NCI-H2029 treated with DMSO at 0.1 percent for 48 hours (cell line): Measurements from ENCODE around the gene PRICKLE4.

Source experiments
- DNase-seq: peaks from one replicate; lab custom pipeline; 2025; lab: John Stamatoyannopoulos, UW

PRICKLE4 gene, protein sequence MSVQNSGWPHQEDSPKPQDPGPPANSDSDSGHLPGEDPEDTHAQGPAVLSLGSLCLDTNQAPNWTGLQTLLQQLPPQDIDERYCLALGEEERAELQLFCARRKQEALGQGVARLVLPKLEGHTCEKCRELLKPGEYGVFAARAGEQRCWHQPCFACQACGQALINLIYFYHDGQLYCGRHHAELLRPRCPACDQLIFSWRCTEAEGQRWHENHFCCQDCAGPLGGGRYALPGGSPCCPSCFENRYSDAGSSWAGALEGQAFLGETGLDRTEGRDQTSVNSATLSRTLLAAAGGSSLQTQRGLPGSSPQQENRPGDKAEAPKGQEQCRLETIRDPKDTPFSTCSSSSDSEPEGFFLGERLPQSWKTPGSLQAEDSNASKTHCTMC

DNA sequence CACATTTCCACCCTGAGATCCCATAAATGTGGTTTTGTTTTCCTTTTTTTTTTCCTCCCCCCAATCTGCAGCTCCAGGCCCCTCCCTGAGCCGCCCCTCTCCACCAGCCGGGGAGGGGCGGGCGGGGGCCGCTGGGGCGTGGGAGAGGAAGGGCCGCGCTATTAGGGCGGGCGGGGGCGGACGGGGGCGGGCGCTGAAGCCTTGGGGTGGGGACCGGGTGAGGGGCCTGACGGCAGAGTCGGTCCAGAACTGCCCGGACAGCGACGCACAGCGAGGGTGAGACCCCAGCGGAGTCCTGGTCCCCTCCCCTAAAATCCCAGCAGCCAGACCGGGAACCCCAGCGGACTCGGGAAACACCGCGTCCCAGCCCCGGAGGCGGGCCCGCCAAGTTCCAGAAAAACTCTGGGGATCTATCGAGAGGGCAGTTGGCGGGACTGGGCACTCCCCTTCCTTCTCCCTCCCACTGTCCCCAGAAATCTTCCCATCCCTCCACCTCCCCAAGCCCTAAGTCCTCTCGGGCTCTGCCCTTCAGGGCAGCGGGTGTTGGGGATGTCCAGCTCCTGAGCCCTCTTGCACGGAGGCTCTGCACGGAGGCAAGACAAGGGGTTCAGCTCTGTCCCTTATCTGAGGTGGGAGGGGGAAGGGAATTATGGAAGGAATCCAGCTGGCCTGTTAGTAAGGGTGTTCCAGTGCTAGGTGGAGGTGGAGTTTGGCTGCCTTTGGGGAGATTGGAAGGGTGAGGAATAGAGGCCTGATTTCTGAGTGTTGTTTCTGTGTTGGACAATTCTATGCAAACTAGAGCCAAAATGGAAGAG is at the start of gene PRICKLE4:
PRICKLE4 (plus strand) TSS at position 232 of the 815 bp plus-strand sequence. CDS start 2,692 bp downstream, outside the sequence.
- DNase-seq, result peak; percentile 69

DNA sequence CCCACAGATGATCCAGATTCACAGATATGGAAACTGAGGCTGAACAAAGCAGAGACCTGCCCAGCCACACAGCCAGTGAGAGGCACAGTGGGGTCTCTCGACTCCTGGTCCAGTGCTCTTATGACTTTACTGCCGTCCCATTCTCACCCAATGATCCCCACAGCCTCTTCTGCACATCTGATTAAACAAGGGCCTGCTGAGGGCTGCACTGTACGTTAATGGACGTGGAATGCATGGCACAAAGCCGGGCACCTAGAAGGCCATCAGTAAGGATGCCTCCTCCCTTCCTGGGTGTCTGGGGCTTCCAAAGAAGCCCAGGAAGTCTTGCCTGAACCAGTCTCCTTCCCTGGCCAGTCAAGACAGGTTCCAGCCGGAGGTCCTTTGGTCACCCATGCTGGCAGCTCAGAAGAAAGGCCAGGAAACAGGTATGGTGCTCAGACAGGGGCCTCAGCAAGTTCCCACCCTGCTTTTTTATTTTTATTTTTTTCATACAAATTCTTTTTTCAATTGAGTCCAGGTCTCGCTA is 49.0 kb upstream of the PRICKLE4 start:
- DNase-seq, result no peak

DNA sequence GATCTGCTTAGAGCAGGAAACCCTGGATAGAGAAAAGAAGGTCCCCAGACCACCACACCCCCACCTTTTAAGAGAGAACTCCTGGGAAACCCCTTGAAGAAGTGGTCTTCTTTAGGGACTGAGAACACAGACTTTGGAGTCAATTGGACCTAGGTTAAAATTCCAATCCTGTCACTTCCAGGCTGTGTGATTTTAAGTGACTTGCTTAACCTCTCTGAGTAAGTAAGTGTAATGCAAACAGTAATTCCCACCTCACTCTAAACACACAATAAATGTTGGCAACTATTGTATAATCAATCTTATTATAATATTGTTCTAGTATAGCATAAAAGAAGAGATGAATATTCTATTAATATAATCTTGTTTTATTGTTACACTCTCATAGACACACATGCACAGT is 48.4 kb upstream of the PRICKLE4 start:
- no peak for DNase-seq

DNA sequence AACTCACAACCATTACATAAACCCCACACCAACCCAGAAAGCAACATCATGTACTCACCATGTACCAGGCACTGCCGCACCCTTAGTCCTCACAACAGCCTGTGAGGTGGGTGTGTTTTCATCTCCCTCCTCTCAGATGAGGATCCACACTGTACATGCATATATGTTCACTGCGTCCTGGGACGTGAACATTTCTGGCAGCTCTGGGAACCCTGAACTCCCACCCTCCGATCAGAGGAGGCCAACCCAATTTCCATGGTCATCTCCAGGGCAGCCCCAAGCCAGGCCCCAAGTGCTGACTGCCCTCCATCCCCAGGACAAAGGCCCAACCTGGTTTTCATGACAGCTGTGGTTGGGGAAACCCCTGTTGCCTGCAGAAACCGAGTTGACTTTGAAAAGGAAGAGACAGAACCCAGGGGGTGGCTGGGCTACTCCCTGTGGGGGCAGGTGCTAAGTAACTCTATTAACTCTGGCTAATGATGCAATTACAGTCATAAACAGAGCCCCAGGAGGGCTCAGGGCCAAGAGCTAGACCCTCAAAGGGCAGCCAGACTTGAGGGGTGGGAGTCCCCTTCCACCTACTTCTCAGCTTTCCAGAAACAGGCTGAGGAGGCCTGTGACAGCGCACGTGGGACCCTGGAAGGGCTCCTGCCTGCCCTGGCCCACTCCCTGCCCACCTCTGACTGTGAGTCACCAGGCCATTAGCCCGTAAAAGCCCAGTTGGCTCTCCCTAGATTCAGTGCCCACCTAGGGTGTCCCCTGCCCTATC is 47.8 kb upstream of the PRICKLE4 start:
- DNase-seq, result no peak

DNA sequence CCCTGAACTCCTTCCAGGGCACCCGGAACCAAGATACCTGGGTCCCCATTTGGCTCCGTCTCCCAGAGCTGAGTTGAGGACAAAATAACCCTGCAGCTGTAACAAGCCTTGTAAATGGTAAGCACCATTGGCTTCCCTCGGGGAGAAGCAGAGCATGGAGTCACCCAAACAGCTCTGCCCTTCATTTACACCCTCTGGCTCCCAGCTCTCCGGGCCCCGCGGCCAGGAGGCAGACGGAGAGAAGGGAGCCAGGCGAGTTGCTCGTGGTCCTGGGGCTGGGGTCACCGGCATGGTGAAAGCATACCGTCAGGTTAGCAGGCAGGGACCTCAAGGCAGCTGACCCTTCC is 47.2 kb upstream of the PRICKLE4 start:
- no peak for DNase-seq

DNA sequence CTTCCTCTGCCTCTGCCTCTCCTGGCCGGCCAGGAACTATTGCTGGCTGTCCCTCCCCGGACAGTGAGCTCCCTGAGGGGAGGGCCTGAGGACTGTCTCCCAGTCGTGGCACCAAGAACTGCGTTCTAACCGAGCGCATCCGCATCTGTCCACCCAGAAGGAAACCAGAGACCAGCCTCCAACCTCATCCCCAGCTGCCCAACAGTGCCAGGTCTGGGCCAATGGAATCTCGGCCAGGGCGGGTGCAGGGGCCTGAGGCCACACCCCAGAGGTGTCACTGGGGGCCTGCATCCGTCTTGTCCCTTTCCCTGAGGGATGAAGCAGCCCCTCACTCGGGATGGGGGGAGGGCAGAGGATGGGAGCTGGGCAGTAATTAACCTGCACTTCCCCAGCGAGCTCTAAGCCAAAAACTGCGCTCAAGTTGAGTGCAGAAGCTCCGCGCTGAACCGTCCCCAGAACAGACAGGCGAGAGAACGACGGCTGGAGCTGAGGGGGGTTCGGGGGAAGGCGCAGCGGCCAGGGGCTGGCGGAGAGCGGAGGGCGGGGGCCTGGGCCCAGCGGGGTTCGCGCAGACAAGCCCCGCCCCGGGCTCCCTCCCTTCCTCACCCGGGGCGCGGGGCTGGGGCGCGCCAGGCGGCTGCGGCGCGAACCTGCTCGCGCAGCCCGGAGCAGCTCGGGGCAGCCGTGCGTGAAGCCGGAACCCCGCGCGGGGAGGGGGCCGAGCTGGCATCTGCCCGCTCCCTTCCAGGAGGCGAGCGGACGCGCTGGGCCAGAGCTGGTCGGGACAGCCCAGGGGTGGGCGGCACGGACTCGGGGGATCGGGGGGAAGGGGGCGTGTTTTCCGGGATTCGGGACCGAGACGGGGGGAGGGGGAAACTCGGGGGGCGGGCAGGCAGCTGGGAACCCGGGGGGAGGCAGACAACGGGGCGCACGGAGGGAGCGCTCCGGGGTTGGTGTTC is 46.6 kb upstream of the PRICKLE4 start:
- DNase-seq, result peak; percentile 51

DNA sequence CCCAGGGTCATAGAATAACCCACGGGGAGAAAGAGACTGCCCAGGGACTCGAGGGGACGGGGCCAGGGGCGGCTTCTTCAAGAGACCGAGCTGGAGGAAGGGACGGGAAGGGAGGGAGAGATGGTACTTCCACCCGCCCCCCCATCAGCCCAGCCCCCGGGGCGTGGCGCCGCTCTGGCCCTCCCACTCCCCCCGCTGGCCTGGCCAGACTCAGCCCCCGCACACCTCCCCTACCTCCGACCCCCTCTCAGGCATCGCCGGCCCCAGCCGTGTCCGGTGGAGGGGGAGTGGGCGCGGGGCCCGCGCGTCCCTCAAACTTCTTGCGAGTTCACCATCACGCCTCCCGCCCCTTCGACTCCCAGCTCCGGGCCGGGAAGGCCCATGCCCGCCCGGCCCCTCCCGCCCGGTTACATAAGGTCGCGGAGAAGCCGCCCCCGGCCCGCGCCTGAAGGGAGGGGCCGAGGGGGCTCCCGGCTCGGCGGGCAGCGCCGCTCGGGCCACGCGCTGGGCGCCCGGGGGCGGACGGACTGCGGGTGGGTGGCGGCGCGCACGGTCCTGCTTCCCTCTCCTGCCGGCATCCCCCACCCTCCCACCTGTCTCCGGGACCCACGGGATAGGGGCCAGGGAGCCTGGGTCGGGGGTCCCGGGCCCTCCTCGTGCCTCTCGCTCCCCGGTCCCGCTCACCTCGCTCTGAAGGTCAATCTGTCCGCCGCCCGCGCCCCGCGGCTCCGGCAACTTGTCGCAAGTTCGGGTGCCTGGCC is 45.7 kb upstream of the PRICKLE4 start:
- peak; percentile 42 for DNase-seq

DNA sequence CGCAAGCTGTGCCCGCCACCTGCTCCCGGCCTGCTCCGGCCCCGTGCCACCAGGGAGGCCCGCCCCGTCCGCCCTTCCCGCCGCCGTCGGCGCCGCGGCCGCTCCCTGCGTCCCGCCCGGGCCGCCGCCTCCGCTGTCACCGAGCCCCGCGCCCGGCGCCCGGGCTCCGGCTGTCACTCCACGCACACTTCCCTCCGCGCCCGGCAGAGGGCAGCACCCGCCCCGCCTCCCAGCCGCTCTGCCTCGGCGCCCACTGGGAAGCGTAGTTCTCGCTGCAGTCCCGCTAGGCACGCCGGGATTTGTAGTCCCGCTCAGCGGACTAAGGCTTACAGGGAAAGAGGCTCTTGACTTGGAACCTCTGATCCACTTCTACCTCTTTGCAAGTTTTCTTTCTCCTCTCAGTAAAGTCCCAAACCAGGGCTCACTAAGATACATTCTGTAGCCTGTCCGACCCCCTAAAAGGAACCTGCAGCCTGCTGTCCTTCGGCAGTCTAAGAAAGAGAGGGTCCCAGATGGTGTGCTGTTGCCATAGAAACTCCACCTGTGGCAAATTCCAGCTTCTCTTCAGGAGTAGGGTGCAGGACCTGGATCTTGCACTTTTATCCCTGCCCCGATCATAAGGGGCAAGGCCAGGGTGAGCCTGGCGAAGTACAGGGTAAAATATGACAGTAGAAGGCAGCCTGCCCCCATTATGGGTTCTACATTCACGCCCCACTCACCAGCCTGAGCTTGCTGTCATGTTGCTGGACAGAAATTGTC is 45.0 kb upstream of the PRICKLE4 start, which contains the start of gene TFEB:
TFEB (minus strand) TSS at position 182 of the 759 bp plus-strand sequence. CDS start 44,395 bp downstream, outside the sequence.
- DNase-seq, result peak; percentile 63

DNA sequence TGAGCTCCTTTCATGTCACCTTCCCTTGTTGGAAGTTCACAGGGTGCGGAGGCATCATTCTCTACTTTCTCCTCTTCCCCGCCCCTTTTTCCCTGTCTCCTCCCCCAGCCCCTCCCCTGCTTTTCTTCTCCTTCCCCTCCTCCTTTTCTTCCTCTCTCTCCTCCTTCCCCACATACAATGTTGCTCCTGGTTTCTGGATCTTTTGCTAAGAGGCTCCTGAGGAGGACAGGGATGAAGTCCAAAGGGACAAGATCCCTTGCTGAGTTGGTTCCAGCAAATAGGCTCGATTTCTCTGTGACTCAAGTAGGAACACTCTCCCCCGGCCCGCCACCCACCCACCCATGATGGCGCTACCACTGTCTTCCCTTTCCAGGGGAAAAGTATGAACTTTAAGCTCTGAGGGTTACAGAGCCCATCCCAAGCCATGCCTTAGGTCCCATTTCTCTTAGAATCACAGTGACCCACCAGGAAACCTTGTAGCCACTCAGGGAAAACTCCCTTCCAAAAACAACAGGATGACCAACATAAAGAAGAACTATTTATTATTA is 44.3 kb upstream of the PRICKLE4 start:
- no peak for DNase-seq

DNA sequence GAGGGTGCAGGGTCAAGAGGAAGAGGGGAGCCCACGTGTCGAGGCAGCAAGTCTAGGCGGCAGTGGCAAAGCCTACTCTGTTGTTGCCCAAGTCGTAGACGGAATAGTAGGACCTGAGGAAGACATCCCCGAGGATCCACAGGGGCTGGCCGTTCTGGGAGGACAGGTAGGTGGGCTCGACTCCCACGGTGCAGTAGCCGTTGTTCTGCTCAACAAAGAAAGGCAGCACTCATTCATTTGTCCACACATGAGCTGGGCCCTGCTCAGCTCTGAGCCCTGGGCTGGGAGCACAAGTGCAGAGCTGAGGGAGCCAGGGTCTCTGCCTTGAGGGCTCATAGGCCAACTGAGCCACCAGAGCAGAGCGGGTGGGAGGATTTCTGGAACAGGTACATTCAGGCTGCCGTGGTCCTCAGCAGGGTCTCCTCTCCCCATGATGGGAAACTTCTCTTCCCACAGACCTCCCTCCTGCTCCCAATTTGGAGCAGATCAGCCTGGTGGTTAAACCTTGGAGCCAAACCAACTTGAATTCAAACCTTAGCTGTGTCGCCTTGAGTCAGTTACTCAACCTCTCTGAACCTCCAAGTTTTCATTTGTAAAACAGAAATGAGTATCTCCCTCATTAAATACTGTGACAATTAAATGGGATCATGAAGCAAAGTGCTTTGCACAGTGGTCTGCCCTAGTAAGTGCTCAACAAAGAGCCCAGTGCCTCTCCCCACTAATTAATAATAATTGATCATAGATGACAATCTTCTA is 43.6 kb upstream of the PRICKLE4 start:
- DNase-seq, result no peak

DNA sequence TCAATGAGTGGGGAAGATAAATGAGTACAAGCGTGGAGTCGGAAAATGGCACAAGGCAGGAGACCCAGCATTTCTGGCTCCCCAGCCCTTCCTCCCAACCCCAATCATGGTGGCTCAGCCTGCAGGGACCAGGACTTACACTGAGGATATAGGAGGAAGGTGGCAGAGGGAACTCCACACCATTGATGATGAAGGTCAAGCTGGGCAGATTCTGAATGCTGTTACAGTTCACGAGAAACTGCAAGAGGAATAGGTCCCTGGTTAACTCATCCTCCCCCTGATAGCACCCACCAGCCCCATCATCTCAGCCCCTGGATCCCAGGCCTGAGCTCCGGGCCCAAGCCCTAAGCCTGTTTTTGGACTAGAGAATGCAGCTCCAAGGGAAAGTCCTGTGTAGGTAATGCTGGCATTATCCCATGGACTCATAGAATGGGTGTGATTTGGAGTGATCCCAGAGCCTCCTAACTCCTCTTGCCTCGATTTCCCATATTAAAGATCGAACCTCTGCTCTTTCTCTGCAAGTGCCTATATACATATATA is 42.9 kb upstream of the PRICKLE4 start:
- DNase-seq, result no peak

DNA sequence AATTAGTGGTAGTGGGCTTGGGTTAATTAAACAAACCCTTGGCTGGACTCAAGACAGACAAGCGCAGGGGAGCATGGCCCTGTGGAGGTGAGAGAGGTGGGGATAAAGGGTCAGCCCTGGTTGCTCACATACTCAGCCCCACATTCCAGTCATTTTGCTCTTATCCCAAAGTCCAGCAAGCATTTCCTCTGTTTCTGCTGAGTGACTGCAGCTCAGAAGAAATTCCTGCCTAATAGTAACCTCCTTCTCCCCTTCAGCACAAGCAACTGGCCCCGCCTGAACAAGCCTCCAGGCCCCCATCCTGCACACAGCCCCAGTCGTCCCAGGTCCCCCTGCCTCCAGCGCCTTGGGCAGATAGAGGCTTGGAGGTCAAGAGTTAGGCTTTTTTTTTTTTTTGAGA is 41.5 kb upstream of the PRICKLE4 start:
- DNase-seq, result no peak

DNA sequence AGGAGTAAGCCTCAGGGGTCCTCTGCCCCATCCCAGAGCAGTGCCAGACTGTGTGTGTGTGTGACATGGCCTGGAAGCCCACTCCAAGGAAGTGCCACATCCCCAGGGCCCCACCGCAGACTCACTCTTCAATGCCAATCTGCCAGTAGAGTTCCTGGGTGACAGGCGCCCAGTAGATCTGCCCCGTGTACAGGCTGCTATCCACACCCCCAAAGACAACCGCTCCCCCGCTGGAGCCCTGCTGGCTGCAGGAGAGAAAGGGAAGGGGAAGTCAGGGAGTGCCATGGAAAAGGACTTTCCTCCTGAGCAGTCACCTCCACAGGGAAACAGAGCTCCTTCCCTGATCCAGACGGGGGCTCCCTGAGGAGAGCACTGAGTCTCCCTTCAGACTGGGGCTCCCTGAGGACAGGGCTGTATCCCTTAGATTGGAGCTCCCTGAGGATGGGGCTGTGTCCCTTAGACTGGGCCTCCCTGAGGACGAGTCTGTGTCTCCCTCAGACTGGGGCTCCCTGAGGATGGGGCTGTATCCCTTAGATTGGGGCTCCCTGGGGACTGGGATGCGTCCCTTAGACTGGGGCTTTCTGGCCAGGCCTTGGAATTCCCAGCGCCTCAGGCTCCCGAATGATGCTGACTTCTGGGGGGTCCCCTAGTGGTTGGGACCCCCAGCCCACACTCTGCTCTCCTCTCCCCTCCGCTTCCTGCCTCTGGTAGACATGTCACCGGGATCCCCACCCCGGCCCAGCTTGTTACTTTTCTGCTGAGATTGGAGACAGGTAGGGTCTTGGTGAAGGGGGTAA is 40.0 kb upstream of the PRICKLE4 start:
- no peak for DNase-seq

DNA sequence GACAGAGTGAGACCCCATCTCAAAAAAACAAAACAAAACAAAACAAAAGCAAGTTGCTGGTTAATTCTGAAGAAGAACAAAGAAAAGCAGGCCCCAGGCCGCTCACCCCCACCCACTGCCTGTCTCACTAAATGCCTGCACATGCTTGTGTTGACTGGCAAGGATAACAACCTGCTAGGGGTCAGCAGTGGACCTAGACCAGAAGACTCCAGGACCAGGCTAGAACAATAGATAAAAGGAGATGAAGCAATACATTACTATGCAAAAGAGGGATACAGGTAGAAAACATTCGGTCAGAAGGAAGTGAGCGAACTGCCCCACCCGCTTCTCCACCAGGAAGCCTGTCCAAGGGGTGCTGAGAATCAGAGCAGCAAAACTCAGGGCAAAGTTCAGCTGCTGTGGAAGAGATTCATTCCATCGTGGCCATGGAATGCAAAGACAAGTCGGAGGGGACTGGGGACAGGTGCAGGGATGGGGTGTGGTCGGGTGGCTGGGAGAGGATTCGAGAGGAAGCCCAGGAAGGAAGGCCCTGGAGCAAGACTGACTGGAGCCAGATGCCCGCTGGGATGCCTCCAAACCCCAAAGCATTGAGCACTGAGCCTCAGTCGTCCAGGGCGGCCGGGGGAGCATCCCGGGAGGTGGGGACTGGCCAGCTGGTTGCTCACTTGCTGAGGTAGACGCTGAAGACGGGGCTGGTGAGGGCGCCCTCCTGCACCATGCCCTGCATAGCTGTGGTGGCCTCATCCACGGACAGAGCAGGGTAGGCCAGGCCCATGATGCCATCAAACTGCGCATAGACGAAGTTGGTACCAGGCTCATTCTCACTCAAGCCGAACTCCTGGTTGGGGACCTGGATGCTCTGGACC is 38.7 kb upstream of the PRICKLE4 start:
- no peak for DNase-seq

DNA sequence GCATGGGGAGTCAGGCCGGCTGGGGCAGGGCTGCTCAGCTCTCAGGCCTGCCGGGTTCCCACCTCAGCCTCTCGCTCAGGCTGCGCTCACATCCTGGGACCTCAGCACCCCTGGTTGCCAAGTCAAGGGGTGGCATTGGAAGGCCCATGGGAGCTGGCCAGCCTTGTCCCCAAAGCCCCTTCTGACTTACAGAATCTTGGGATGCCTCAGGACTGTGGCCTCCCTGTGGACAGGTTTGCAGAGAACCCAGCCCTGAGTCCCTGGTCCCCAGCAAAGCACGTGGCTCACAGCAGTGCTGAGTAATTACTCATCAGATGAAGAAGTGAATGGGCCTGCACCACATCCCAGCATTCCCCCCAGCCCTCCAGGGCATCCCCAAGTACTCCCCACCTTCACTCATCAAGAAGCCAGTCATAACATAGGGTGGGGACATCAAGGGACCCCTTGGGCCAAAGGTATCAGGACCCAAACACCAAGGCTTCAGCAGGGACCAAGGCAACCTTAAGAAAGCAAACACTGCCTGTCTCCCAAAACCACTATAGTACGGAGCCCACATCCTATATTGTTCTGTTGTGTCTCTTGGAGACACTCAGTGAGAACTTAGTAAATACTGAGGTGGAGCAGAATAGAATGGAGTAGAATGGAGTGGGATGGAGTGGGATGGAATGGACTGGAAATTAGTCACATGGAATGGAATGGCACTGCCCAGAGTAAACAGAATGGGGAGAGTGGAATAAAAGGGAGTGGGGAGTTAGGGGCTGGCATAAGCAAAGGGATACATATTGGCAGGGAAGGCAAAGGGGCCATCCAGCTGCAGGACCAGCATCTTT is 37.0 kb upstream of the PRICKLE4 start:
- DNase-seq, result no peak
